Measurements from ENCODE around the gene SH3BP4.
"Not testable (repeated sequence)": the region's sequence is repeated elsewhere in the genome, so short reads cannot be mapped to it uniquely, and the experiment has no call there.

Gene SH3BP4

GRCh38 chr2:235056768-235057167 is 105.0 kb downstream of the SH3BP4 start:
- FAIRE-seq (no peak), DNase-seq (ENCODE audit: insufficient read length, low spot score) (no peak)
- TF ChIP-seq POLR2A (IDR thresholded peaks at IDR 0.05; ENCODE audit: low read depth, low read length): no peak
- TF ChIP-seq TAF1 (IDR thresholded peaks at IDR 0.05; ENCODE audit: low read depth, low read length): no peak
- no peak for TF ChIP-seq SPI1 (IDR thresholded peaks at IDR 0.05; ENCODE audit: low read depth, low read length)
- TF ChIP-seq POLR2AphosphoS5 (IDR thresholded peaks at IDR 0.05; ENCODE audit: low read depth, low read length): no peak
- TF ChIP-seq POU2F2 (IDR thresholded peaks at IDR 0.05; ENCODE audit: low read depth, low read length): no peak
- TF ChIP-seq PAX5 (IDR thresholded peaks at IDR 0.05; ENCODE audit: insufficient read depth, low read length, severe bottlenecking): no peak

DNA sequence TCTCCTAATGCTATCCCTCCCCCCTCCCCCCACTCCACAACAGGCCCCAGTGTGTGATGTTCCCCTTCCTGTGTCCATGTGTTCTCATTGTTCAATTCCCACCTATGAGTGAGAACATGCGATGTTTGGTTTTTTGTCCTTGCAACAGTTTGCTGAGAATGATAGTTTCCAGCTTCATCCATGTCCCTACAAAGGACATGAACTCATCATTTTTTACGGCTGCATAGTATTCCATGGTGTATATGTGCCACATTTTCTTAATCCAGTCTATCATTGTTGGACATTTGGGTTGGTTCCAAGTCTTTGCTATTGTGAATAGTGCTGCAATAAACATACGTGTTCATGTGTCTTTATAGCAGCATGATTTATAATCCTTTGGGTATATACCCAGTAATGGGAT is 105.8 kb downstream of the SH3BP4 start:
- FAIRE-seq; DNase-seq (ENCODE audit: insufficient read length, low spot score): not testable (repeated sequence)

GRCh38 chr2:235059161-235059560 is 107.3 kb downstream of the SH3BP4 start:
- FAIRE-seq: no peak

GRCh38 chr2:235061656-235062055 is 109.8 kb downstream of the SH3BP4 start:
- DNase-seq (ENCODE audit: insufficient read length, low spot score) (no peak), FAIRE-seq (no peak)
- TF ChIP-seq POLR2A (IDR thresholded peaks at IDR 0.05; ENCODE audit: low read depth, low read length) (no peak), TAF1 (IDR thresholded peaks at IDR 0.05; ENCODE audit: low read depth, low read length) (no peak), POU2F2 (IDR thresholded peaks at IDR 0.05; ENCODE audit: low read depth, low read length) (no peak), PAX5 (IDR thresholded peaks at IDR 0.05; ENCODE audit: insufficient read depth, low read length, severe bottlenecking) (no peak), POLR2AphosphoS5 (IDR thresholded peaks at IDR 0.05; ENCODE audit: low read depth, low read length) (no peak), SPI1 (IDR thresholded peaks at IDR 0.05; ENCODE audit: low read depth, low read length) (no peak)

More at GRCh38 chr2:235059161-235059560, 107.3 kb downstream of the SH3BP4 start:
- DNase-seq (ENCODE audit: insufficient read length, low spot score): no peak
- TF ChIP-seq POU2F2 (IDR thresholded peaks at IDR 0.05; ENCODE audit: low read depth, low read length): no peak
- TF ChIP-seq TAF1 (IDR thresholded peaks at IDR 0.05; ENCODE audit: low read depth, low read length): no peak
- no peak for TF ChIP-seq SPI1 (IDR thresholded peaks at IDR 0.05; ENCODE audit: low read depth, low read length)
- TF ChIP-seq POLR2A (IDR thresholded peaks at IDR 0.05; ENCODE audit: low read depth, low read length): no peak
- TF ChIP-seq POLR2AphosphoS5 (IDR thresholded peaks at IDR 0.05; ENCODE audit: low read depth, low read length): no peak
- no peak for TF ChIP-seq PAX5 (IDR thresholded peaks at IDR 0.05; ENCODE audit: insufficient read depth, low read length, severe bottlenecking)

- TF ChIP-seq POU2F2 (IDR thresholded peaks at IDR 0.05; ENCODE audit: low read depth, low read length): no peak
- TF ChIP-seq PAX5 (IDR thresholded peaks at IDR 0.05; ENCODE audit: insufficient read depth, low read length, severe bottlenecking): no peak
- TF ChIP-seq POLR2A (IDR thresholded peaks at IDR 0.05; ENCODE audit: low read depth, low read length): no peak
- no peak for TF ChIP-seq POLR2AphosphoS5 (IDR thresholded peaks at IDR 0.05; ENCODE audit: low read depth, low read length)
- TF ChIP-seq SPI1 (IDR thresholded peaks at IDR 0.05; ENCODE audit: low read depth, low read length): no peak
- no peak for TF ChIP-seq TAF1 (IDR thresholded peaks at IDR 0.05; ENCODE audit: low read depth, low read length)
- DNase-seq (ENCODE audit: insufficient read length, low spot score): no peak
- no peak for FAIRE-seq
Observed at GRCh38 chr2:235063471-235063961, 111.7 kb downstream of the SH3BP4 start.

- FAIRE-seq (no peak), DNase-seq (ENCODE audit: insufficient read length, low spot score) (no peak)
- no peak for TF ChIP-seq POU2F2 (IDR thresholded peaks at IDR 0.05; ENCODE audit: low read depth, low read length)
- TF ChIP-seq PAX5 (IDR thresholded peaks at IDR 0.05; ENCODE audit: insufficient read depth, low read length, severe bottlenecking): no peak
- no peak for TF ChIP-seq POLR2AphosphoS5 (IDR thresholded peaks at IDR 0.05; ENCODE audit: low read depth, low read length)
- no peak for TF ChIP-seq POLR2A (IDR thresholded peaks at IDR 0.05; ENCODE audit: low read depth, low read length)
- TF ChIP-seq TAF1 (IDR thresholded peaks at IDR 0.05; ENCODE audit: low read depth, low read length): no peak
Observed at GRCh38 chr2:235064976-235065375, 113.2 kb downstream of the SH3BP4 start.

GRCh38 chr2:235066490-235066889 is 114.7 kb downstream of the SH3BP4 start:
- DNase-seq (ENCODE audit: insufficient read length, low spot score) (no peak), FAIRE-seq (no peak)
- TF ChIP-seq POLR2AphosphoS5 (IDR thresholded peaks at IDR 0.05; ENCODE audit: low read depth, low read length) (no peak), POLR2A (IDR thresholded peaks at IDR 0.05; ENCODE audit: low read depth, low read length) (no peak), SPI1 (IDR thresholded peaks at IDR 0.05; ENCODE audit: low read depth, low read length) (no peak), POU2F2 (IDR thresholded peaks at IDR 0.05; ENCODE audit: low read depth, low read length) (no peak), TAF1 (IDR thresholded peaks at IDR 0.05; ENCODE audit: low read depth, low read length) (no peak), PAX5 (IDR thresholded peaks at IDR 0.05; ENCODE audit: insufficient read depth, low read length, severe bottlenecking) (no peak)

DNA sequence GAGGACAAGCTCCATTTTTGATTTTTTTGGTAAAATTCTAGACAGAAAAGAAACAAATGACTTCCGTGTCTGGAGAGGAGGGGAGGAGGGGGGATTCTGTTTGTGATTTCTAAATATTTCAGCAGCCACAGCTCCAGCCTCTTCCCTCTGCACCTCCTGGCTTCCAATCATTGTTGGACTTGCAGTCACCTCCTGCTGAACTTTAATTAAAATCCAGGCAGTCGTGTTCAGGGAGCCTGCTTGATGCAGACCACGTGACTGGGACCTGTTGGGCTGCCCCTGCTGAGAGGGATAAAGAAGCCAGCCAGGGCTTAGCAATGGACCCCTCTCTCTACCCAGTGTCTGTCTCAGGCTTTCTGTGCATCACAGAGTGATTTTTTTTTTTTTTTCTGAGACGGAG is 115.1 kb downstream of the SH3BP4 start:
- FAIRE-seq (no peak), DNase-seq (ENCODE audit: insufficient read length, low spot score) (no peak)
- TF ChIP-seq POU2F2 (IDR thresholded peaks at IDR 0.05; ENCODE audit: low read depth, low read length) (no peak), TAF1 (IDR thresholded peaks at IDR 0.05; ENCODE audit: low read depth, low read length) (no peak), POLR2A (IDR thresholded peaks at IDR 0.05; ENCODE audit: low read depth, low read length) (no peak), SPI1 (IDR thresholded peaks at IDR 0.05; ENCODE audit: low read depth, low read length) (no peak), PAX5 (IDR thresholded peaks at IDR 0.05; ENCODE audit: insufficient read depth, low read length, severe bottlenecking) (no peak), POLR2AphosphoS5 (IDR thresholded peaks at IDR 0.05; ENCODE audit: low read depth, low read length) (no peak)

DNA sequence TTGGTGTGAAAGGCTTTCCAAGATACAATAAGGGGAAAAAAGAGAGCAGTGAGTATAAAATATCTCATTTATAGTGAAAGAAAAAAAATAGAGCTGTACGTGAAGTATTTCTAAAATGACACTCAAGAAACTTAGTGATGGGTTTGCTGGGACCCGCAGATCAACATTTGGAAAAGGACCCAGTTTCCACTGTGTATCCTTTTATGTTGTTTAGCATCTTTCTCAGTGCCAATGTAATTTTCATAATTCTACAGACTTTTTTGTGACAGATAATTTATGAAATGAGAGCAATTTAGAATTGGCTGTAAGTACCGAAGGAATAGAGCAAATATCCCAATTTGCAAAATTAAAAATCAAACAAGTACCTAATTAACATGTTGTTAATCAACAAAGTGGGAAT is 116.9 kb downstream of the SH3BP4 start:
- TF ChIP-seq TAF1 (IDR thresholded peaks at IDR 0.05; ENCODE audit: low read depth, low read length) (no peak), POLR2A (IDR thresholded peaks at IDR 0.05; ENCODE audit: low read depth, low read length) (no peak), PAX5 (IDR thresholded peaks at IDR 0.05; ENCODE audit: insufficient read depth, low read length, severe bottlenecking) (no peak), SPI1 (IDR thresholded peaks at IDR 0.05; ENCODE audit: low read depth, low read length) (no peak), POLR2AphosphoS5 (IDR thresholded peaks at IDR 0.05; ENCODE audit: low read depth, low read length) (no peak), POU2F2 (IDR thresholded peaks at IDR 0.05; ENCODE audit: low read depth, low read length) (no peak)
- FAIRE-seq (no peak), DNase-seq (ENCODE audit: insufficient read length, low spot score) (no peak)

DNA sequence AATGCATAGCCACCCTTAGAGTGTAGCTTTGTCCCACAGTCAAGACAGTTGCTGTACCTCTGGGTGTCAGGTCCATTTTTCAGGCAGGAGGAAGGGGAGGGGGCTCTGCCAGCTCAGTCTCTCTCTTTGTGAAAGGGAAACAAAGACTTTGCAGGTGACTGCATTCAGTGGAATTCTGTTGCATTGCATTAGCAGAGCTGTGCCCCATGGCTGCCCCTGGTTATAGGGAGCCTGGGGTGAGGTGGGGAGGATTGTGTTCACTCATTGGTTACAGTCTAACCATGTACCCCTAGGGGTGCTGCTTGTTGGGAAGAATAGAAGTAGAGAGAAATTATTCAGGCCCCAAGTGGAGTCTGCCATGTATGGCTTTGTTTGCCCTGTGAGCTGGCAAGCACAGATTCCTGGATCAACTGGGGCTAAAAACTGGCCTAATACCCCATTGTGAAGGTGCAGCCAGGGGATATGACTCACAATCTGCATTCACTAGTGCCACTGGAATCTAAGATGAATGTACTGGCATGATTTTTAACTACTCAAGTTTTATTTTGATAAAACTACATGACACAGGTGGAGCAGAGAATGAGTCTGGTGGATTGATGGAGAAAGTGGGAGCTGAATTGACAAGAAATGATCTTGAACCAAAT is 118.4 kb downstream of the SH3BP4 start:
- FAIRE-seq (no peak), DNase-seq (ENCODE audit: insufficient read length, low spot score) (no peak)
- TF ChIP-seq TAF1 (IDR thresholded peaks at IDR 0.05; ENCODE audit: low read depth, low read length) (no peak), POLR2AphosphoS5 (IDR thresholded peaks at IDR 0.05; ENCODE audit: low read depth, low read length) (no peak), POLR2A (IDR thresholded peaks at IDR 0.05; ENCODE audit: low read depth, low read length) (no peak), POU2F2 (IDR thresholded peaks at IDR 0.05; ENCODE audit: low read depth, low read length) (no peak), SPI1 (IDR thresholded peaks at IDR 0.05; ENCODE audit: low read depth, low read length) (no peak), PAX5 (IDR thresholded peaks at IDR 0.05; ENCODE audit: insufficient read depth, low read length, severe bottlenecking) (no peak)
